Measurements from ENCODE around the gene TP53RK.
"Not testable (repeated sequence)": the region's sequence is repeated elsewhere in the genome, so short reads cannot be mapped to it uniquely, and the experiment has no call there.

Gene TP53RK

DNA sequence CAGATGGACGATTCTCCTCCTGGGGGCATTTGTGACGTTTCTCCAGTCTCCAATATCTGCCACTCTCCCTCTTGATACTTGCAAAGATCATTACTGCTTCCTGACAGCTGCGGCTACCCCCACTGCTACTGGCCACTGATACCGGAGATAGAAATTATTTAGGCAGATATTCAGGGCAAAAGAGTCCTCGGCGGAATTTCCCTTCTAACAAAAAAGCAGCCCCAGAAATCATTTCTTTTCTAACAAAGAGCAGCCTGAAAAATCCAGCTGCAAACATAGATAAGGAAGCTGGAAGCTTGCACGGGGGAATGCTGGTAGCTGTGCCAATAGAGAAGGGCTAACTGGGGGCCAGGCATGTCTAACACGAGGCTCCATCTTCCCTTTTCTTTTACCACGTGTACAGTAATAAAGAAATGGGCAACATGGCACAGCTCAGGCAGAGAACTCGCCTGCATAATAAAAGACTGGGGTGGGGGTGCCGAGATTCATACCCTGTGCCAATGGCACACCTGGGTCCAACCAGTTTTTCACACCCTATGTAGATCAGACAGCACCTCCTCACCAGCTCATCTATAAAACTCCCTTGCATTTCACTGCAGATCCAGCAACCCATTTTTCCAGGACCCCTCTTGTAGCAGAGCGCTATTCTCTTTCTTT lies 6.1 kb downstream of the TP53RK start:
- DNase-seq (ENCODE audit: low read depth) = no peak

DNA sequence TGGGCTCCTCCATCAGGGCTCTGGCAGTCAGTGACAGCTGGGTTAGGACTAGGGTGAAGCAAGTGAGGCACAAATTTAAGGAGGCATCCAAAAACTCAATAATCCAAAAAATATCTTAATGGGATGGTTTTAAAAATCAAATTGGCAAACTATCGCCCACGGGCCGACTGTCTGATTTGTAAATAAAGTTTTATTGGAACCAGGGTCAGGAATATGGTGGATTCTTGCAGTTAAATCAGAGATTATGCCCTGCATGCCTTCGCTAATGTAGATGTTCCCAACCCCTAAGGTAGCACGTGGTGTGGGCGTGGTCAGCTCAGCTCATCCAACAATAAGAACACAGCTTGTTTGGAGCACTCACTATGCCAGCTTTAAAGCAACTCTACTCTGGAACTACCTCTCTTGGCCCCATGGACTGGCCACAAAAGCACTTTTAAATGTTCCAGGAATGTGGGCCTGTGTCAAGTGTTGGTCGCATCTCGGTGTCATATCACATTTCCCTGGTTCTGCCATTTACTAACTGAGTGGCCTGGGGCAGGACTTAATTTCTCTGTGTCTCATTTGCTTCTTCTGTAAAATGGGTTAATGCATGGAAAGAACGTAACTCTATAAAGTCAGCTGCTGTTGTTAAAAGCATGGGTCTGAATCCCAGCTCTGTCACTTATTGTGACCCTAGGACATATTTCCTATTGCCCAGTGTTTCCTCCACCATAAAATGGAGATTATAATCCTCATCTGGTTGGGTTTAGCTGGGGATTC lies 7.0 kb downstream of the TP53RK start:
- DNase-seq (ENCODE audit: low read depth) = no peak

DNA sequence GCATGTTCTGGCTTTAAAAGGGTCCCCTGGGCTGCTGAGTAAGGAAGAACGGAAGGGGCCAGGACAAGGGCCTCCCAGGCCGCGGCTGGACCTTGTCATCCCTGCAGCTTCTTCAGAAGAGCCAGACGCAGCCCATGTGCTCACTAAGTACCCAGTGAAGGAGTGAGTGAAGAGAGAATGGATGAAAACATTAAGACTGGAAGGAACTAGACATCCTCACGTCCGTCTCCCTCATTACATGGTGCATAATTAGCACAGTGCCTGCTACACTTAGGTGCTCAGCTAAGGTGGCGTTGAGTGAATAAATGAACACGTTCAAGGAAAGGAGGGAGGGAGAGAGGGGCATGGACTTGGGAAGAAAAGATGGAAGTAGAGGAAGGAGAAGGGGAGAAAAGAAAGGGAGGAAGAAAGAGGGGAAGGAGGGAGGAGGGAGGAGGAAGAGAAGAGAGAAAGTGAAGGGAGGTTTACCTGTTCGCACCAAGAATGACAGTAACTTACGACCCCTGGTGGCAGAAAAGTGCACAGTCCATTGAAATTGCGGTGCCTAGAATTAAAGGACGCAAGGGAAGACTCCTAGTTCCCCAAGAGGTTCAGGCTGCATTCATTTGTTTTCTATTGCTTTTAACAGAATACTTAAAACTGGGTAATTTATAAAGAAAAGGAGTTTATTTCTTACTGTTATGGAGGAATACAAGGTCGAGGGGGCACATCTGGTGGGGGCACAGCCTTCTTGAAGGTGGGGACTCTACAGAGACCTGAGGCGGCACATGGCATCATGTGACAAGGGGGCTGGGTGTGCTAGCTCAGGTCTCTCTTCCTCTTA lies 8.0 kb downstream of the TP53RK start:
- DNase-seq (ENCODE audit: low read depth) = peak; percentile 48

DNA sequence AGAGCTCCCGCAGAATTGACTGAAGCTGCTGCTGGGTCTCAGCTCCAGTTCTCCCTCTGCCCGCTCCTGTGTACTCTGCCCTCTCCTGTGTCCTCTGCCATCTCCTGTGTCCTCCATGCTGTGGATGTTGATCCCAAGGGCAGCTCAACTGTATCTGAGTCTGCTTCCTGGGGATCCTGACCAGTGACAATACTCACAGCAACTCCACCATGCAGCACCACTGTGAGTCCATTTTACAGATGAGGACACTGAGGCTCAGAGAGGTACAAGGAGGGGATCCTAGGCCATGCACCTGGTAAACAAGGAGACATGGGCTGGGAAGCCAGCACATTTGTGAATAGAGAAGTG lies 8.6 kb downstream of the TP53RK start:
- DNase-seq (ENCODE audit: low read depth) = no peak

DNA sequence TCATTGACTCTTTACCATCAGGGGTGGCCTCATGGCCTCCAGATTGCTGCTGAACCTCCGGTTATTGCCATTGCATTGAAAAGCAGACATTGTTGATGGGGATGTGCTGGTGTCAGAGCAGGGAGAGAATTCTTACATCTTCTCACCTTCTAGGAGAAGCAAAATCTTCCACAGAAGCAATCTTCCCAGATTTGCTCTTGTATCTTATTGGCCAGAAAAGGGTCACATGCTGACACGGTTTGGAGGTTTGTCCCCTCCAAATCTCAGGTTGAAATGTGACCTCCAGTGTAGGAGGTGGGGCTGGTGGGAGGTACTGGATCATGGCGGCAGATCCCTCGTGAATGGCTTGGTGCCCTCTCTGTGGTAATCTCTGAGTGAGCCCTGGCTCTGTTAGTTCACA lies 10.7 kb downstream of the TP53RK start:
- DNase-seq (ENCODE audit: low read depth) = no peak

DNA sequence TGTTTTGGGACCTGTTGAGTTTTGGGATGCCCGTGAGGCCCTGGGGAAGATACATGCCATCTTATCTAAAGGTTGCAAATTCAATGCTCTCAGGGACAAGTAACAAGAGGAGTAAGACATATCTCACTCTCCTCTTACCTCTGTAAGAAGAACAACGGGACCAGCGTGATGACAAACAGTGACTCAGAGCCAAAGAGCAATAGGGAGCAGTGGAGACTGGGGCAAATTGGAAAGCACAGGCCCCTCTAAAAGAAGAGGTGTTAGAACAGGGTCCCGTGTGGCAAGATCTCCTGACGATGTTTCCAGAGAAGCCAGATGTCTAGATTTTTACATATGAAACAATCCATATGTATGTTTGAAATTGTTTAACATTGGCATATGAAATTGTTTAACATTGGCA lies 11.6 kb downstream of the TP53RK start:
- no peak for DNase-seq (ENCODE audit: low read depth)

DNA sequence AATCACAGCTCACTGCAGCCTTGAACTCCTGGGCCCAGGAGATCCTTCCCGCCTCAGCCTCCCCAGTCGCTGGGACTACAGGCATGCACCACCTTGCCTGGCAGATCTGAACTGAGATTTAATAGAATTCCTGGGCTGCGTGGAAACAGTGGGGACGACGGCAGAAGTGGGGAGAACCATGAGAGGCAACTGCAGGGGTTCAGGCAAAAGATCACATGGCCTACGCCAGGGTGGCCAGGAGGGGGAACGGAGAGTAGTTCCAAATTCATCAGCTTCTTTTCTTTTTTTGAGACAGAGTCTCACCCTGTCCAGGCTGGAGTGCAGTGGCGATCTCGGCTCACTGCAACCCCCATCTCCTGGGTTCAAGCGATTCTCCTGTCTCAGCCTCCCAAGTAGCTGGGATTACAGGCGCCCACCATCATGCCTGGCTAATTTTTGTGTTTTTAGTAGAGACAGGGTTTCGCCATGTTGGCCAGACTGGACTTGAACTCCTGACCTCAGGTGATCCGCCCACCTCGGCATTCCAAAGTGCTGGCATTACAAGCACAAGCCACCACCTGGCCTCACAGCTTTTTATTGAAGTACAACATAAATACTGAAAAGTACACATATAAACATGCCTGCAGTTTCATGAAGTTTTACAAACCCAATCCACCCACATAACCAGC lies 12.5 kb downstream of the TP53RK start:
- DNase-seq (ENCODE audit: low read depth) = not testable (repeated sequence)

DNA sequence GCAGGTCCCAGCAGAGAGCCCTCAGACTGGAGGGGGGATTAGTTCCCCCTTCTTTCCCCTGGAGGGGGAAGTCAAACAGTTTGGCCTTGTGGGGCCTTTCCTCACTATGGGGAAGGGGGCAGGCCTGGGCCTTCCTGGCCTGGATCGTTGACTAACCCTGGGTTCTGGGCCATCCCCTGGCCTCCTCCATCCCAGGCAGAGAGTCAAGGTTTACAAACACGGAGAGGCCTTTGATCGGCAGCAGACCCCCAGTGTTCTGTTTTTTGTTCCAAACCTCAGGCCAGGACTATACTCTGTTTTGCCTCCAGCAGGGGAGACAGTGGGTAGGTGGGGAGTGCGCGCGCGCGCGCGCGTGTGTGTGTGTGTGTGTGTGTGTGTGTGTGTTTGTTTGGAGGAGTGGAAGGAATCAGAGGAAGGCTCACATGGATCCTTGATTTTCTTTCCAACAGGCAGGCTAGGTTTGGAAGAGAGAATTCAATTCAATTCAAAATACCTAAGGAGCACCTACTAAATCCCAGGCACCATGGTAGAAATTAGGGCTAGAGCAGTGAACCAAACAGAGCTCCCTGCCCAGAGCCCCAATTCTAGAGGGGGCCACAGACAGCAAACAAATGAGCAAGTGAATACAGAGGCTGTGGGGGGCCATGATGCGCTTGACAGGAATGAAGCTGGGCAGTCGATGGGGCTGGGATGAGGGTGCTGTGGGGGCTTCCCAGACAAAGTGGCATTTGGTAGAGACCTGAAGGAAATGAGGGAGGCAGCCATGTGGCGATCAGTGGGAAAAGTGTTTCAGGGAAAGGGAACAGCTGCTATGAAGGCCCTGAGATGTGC lies 14.8 kb downstream of the TP53RK start:
- DNase-seq (ENCODE audit: low read depth) = no peak

DNA sequence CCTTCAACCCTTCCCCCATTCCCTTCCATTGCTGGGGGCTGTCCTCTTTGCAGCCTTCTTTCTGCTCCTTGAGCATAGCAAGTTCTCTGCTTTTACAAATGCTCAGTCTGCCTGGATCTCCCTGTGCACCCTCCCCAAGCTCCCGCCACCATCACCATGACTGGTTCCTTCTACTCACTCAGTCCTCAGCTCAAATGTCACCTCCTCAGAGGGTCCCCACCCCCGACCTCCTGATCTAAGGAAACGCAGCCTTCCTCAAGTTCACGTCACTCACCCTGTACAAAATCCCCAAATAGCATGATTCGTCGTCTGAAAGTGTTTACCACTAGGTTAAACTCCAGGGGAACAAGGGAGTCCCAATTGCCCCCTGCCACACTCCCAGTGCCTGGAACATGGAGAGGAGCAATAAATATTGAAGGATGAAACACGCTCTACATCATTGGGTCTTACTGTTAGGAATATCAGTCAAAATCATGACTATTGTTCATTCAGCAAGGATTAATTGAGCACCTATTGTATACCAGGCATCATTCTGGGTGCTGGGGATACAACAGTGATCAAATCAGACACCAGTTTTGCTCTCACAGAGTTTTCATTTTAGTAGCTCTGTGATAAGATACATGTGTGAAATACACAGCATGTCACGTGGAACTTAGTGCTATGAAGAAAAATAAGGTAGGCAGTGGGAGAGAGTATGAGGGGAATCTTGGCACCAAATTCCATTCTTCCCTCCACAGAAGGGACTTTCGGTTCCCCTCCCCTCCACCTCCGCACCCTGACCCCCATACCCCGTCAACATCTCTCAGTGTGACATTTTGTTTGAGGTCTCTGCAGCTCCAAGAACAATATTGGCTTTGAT lies 15.6 kb downstream of the TP53RK start:
- DNase-seq (ENCODE audit: low read depth) = no peak

DNA sequence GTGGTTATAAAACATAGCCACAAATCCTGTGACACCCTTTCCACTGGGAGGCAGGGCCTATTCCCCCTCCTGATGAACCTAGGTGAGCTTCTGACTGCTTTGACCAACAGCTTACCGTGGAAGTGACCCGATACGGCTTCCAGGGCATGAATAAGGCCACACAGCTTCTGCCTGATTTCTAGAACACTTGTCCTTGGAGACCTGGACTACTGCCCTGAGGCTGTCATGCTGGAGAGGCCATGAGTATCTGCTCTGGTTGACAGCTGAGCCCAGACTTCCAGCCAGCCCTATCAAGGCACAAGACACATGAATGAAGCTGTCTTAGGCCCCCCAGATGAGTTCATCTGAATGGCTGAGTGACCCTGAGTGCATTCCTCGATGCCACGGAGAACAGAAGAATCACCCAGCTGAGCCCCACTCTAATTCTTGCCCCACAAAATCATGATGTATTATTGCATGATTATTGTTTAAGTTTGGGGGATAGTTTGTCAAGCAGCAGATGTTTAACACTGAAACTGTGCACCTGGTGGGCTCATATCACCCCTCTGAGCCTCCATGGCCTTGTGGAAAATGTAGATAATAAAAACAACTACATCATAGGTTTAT lies 16.6 kb downstream of the TP53RK start:
- DNase-seq (ENCODE audit: low read depth) = no peak

DNA sequence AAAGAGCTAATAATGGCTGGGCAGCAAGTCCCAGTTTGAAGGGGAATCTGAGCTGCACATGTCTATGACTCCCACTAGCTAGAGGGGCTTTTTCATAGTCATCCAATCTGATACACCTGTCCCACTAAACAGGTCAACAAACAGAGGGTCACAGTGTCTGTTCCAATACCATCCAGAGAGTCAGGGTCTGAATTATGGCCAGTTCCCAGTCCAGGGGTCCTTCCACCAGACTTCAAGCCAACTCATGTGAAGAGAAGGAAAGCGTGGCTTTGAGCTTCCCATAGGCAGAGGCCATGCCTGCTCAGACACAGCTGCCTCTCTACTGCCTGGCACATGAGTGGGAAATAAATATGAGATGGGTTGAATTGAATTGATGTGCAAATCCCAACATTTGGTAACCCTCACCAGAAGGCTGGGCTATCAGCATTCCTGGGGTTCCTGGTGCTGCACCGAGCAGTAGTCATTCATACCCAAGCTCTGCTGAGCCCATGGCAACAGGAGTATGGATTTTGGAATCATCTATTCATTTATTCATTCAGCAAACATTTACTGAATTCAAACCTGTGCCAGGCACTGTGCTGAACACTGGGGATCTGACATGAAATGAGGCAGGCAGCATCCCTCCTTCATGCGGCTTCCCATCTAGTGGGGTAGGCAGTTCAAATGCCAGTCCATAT lies 17.2 kb downstream of the TP53RK start:
- no peak for DNase-seq (ENCODE audit: low read depth)

DNA sequence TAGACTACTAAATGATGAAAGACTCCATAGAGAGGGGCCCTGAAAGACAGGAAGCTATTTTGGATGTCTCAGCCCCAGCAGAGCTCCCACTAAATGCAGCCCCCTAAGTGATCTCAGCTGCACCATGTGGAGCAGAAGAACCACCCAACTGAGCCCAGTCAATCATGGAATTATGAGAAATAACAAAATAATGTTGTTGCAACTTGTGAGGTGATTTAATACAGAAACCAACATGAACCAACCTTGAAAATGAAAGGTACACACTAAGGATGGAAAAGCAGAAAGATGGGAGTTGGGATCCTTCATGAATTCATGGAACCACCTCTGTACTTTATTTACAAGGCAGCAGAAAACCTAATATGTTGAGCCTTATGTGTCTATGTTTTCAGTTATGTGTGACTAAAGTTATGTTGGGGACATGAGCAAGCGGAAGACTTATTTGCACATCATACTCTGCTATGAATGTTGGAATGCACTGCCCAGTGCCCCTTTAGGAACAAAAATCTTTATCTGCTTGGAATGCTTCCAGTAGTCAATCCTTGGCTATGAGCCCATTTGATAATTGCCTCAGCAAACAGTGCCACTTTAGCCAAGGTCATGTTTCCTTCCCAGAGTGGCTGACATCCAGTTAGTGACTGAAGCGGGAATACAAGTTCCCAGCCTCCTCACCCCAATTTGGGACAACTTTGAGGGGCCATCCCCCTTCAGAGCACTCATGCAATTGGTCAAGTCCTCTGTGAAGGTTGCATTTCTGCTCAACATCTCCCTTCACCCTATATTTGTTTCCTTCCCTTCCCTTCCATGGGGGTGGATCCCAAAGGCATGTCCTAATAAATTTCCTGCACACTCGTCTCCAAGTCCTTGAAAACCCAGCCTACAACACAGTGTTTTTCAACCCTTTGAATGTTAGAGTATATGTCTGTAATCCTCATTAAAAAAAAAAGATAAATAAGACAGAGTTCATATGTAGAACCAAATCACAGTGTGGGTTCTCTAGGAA lies 18.4 kb downstream of the TP53RK start:
- no peak for DNase-seq (ENCODE audit: low read depth)

DNA sequence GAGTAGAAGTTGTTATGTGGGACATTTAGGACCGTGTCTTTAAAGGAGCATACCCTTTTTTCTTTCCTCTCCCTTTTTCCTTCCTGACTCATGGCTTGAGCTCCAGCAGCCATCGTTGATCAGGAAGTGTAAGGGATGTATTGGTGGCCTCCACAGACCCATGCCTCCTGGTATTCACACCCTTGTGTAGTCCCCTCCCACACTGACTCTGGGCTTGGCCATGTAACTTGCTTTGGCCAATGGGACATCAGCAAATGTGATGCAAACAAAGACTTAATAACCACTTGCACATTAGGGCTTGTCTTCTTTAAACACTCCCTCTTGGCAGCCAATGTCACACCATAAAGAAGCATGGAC lies 19.0 kb downstream of the TP53RK start:
- DNase-seq (ENCODE audit: low read depth) = no peak

DNA sequence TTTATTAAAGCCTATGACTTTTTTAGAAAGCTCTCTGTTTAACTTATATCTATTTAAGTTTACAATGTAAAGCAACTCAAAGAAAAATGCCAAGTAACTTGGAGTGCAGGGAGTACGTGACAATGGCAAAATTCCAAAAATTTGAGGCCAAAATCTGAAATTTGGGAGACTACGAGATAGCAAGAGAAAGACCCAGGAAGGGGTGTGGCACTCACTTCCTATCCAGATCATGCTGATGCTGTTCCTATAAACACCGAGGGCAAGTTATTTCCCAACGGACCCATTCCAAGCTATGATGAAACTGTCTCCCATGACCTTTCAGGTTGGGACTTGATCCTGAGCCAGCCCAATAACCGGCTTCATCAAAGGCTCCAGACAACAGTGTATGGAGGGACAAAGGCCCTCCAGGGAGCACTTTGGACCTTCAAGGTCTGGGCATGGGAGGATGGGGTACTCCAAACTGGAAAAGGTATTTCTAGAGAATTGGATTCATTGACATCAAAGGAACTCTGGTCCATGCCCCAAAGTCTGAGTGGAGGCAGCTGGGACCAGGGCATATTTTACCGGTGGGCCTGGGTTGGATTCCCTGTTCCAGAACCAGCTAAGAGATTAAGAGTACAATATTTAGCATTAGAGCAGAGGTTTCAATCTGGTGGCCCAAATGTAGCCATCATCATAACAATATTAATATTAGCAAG lies 22.3 kb downstream of the TP53RK start:
- DNase-seq (ENCODE audit: low read depth) = no peak

DNA sequence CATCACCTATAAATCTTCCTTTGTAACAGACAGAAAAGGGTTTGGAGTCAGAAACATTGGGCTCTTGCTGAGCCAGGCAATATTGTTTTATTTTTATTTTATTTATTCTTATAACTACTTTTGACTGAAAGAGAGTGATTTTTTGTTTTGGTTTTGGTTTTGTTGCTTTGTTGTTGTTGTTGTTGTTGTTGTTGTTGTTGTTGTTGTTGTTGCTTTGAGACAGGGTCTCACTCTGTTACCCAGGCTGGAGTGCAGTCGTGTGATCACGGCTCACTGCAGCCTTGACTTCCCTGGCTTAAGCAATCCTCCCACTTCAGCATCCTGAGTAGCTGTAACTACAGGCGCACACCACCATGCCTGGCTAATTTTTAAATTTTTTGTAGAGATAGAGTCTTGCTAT lies 22.9 kb downstream of the TP53RK start:
- DNase-seq (ENCODE audit: low read depth) = no peak

DNA sequence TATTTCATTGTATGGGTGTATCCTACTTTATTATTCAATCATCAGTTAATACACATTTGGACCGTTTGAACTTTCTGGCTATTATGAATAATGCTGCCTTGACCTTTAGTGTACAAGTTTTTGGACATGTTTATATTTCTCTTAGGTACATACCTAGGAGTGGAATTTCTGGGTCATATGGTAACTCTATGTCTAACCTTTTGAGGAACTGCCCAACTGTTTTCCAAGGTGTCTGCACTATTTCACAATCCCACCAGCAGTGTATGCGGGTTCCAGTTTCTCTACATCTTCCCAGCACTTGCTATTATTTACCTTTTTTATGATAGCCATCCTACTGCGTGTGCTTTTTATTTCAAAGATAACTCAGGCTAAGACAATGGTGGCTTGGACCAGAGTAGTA lies 23.6 kb downstream of the TP53RK start:
- DNase-seq (ENCODE audit: low read depth) = no peak

DNA sequence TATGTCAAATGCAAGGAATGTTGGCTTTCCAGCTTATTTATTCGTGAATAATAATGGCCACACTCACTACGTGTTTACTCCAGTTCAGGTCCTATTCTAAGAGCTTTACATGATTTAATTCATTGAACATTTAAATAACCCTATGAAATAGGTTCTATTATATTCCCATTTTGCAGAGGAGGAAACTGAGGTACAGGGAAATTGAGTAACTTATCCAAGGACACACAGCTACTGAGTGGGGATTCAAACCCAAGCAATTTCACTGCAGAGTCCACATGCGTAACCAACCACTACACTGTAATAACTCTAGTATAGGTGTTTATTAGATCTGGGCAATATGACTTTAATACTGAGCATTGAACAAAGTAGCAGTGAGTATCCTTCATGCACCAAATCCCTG lies 25.7 kb downstream of the TP53RK start:
- no peak for DNase-seq (ENCODE audit: low read depth)

DNA sequence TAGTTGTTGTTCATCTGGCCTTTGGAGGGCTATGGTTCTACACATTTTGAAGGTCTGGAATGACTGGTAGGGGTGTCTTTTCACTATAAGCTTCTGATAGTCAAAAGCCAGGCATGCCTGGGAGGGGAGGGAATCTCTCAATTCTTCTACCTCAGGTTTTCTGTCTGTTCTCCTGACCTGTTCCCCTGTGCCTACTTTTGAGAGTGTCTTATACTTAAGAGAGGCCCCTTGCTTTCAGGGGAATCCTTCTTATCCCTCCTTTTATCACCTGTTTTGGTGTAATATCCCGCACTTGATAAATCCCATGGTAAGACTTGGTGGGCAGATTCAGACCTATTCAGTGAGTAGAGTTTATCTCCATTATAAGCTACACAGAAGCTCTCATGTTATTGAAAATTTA lies 27.6 kb downstream of the TP53RK start:
- no peak for DNase-seq (ENCODE audit: low read depth)
